Measurements from ENCODE around the gene DMBX1. TPM values are rescaled to one million over a fixed set of nuclear protein-coding genes. Genes with fewer than 3 reads are reported as not detected.

Gene DMBX1
- total RNA-seq, 1 donor from 2014 or later = not detected

GRCh38 chr1:46512135-46512791, 22.6 kb downstream of the DMBX1 start:
- Mint-ChIP-seq H3K4me3 (no peak overlapping the region), H3K9me3 (no peaks in the 10 kb centered on the region), H3K27me3 (peaks cover 36% of the 10 kb centered on the region), H3K36me3 (ENCODE audit: low read depth) (no peaks in the 10 kb centered on the region), H3K27ac (no peak overlapping the region), H3K4me1 (no peaks in the 10 kb centered on the region)
- ATAC-seq (ENCODE audit: low read depth) = no peak
- ChIA-PET POLR2A (no interaction called here), CTCF (interaction anchor here (0.6 kb wide), 1 partner anchor 682 kb away, joined by 4 read pairs; no protein-coding TSS in a partner anchor)
- no peak for DNase-seq
- intact Hi-C loops (cut with micrococcal nuclease) = no loop called here
- TF ChIP-seq CTCF (IDR thresholded peaks at IDR 0.05) = no peak

GRCh38 chr1:46512792-46513190, 23.2 kb downstream of the DMBX1 start:
- TF ChIP-seq CTCF (IDR thresholded peaks at IDR 0.05) = no peak
- DNase-seq (no peak), ATAC-seq (ENCODE audit: low read depth) (no peak)
- Mint-ChIP-seq H3K27me3 (peaks cover 37% of the 10 kb centered on the region), H3K4me3 (no peak overlapping the region), H3K9me3 (no peaks in the 10 kb centered on the region), H3K27ac (no peak overlapping the region), H3K36me3 (ENCODE audit: low read depth) (no peaks in the 10 kb centered on the region), H3K4me1 (no peaks in the 10 kb centered on the region)
- intact Hi-C loops (cut with micrococcal nuclease) = no loop called here
- CTCF ChIA-PET = no interaction called here
- POLR2A ChIA-PET = no interaction called here

- intact Hi-C loops (cut with micrococcal nuclease) = no loop called here
- Mint-ChIP-seq H3K36me3 (ENCODE audit: low read depth) (no peaks in the 10 kb centered on the region), H3K4me3 (no peak overlapping the region), H3K4me1 (no peaks in the 10 kb centered on the region), H3K9me3 (no peaks in the 10 kb centered on the region), H3K27me3 (peaks cover 37% of the 10 kb centered on the region), H3K27ac (no peak overlapping the region)
- DNase-seq (no peak), ATAC-seq (ENCODE audit: low read depth) (no peak)
- CTCF ChIA-PET = no interaction called here
- TF ChIP-seq CTCF (IDR thresholded peaks at IDR 0.05) = no peak
- POLR2A ChIA-PET = no interaction called here
Measured at GRCh38 chr1:46513536-46513935, 23.9 kb downstream of the DMBX1 start.

- H3K36me3 Mint-ChIP-seq (ENCODE audit: low read depth) = no peaks in the 10 kb centered on the region
- H3K4me1 Mint-ChIP-seq = no peaks in the 10 kb centered on the region
- no peak overlapping the region for H3K27ac Mint-ChIP-seq
- H3K9me3 Mint-ChIP-seq = no peaks in the 10 kb centered on the region
- H3K4me3 Mint-ChIP-seq = no peak overlapping the region
- CTCF ChIA-PET = no interaction called here
- intact Hi-C loops (cut with micrococcal nuclease) = no loop called here
- no peak for DNase-seq
- H3K27me3 Mint-ChIP-seq = peaks cover 41% of the 10 kb centered on the region
- no peak for TF ChIP-seq CTCF (IDR thresholded peaks at IDR 0.05)
- no peak for ATAC-seq (ENCODE audit: low read depth)
- POLR2A ChIA-PET = no interaction called here
Measured at GRCh38 chr1:46515576-46515975, 25.9 kb downstream of the DMBX1 start.

- ATAC-seq (ENCODE audit: low read depth) = no peak
- Mint-ChIP-seq H3K4me3 (no peak overlapping the region), H3K4me1 (no peaks in the 10 kb centered on the region), H3K36me3 (ENCODE audit: low read depth) (no peaks in the 10 kb centered on the region), H3K9me3 (no peaks in the 10 kb centered on the region), H3K27ac (no peak overlapping the region), H3K27me3 (peaks cover 40% of the 10 kb centered on the region)
- intact Hi-C loops (cut with micrococcal nuclease) = no loop called here
- ChIA-PET CTCF (no interaction called here), POLR2A (no interaction called here)
- DNase-seq = no peak
- no peak for TF ChIP-seq CTCF (IDR thresholded peaks at IDR 0.05)
Measured at GRCh38 chr1:46516200-46516950, 26.7 kb downstream of the DMBX1 start.

Measured in activated B cell treated with CpG ODN at 0.5 μM for 24 hours (primary cell).